Measurements from ENCODE around the gene SPAG6.

SPAG6 gene

GRCh38 chr10:22326145-22326702 is 19.1 kb upstream of the SPAG6 start:
- no peak overlapping the region for H3K27ac ChIP-seq (replicated peaks)
- H3K27me3 ChIP-seq (ENCODE audit: insufficient read depth, poor library complexity, severe bottlenecking), result peaks cover 5% of the 10 kb centered on the region
- no peak overlapping the region for H3K4me3 ChIP-seq (replicated peaks; ENCODE audit: insufficient read depth, low read length)
- no peak for DNase-seq (ENCODE audit: low read depth in 1 of 2, low spot score in 1 of 2)
- TF ChIP-seq REST (IDR thresholded peaks at IDR 0.05; ENCODE audit: insufficient replicate concordance, low read depth), result no peak
- no peak for TF ChIP-seq POLR2AphosphoS5 (IDR thresholded peaks at IDR 0.05; ENCODE audit: low read depth)
- no peak for TF ChIP-seq SPI1 (IDR thresholded peaks at IDR 0.05; ENCODE audit: borderline replicate concordance, low read depth)
- TF ChIP-seq GABPA (IDR thresholded peaks at IDR 0.05; ENCODE audit: low read depth), result no peak
- TF ChIP-seq, protein P1, sequence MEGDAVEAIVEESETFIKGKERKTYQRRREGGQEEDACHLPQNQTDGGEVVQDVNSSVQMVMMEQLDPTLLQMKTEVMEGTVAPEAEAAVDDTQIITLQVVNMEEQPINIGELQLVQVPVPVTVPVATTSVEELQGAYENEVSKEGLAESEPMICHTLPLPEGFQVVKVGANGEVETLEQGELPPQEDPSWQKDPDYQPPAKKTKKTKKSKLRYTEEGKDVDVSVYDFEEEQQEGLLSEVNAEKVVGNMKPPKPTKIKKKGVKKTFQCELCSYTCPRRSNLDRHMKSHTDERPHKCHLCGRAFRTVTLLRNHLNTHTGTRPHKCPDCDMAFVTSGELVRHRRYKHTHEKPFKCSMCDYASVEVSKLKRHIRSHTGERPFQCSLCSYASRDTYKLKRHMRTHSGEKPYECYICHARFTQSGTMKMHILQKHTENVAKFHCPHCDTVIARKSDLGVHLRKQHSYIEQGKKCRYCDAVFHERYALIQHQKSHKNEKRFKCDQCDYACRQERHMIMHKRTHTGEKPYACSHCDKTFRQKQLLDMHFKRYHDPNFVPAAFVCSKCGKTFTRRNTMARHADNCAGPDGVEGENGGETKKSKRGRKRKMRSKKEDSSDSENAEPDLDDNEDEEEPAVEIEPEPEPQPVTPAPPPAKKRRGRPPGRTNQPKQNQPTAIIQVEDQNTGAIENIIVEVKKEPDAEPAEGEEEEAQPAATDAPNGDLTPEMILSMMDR (IDR thresholded peaks at IDR 0.05; ENCODE audit: insufficient read depth, low read length), result no peak

- TF ChIP-seq GABPA (IDR thresholded peaks at IDR 0.05; ENCODE audit: low read depth) (no peak), REST (IDR thresholded peaks at IDR 0.05; ENCODE audit: insufficient replicate concordance, low read depth) (no peak), POLR2AphosphoS5 (IDR thresholded peaks at IDR 0.05; ENCODE audit: low read depth) (no peak), SPI1 (IDR thresholded peaks at IDR 0.05; ENCODE audit: borderline replicate concordance, low read depth) (no peak)
- TF ChIP-seq, protein P1 (IDR thresholded peaks at IDR 0.05; ENCODE audit: insufficient read depth, low read length), result no peak
- no peaks in the 10 kb centered on the region for H3K27me3 ChIP-seq (ENCODE audit: insufficient read depth, poor library complexity, severe bottlenecking)
- H3K4me3 ChIP-seq (replicated peaks; ENCODE audit: insufficient read depth, low read length), result no peak overlapping the region
- no peak overlapping the region for H3K27ac ChIP-seq (replicated peaks)
- no peak for DNase-seq (ENCODE audit: low read depth in 1 of 2, low spot score in 1 of 2)
Observed at GRCh38 chr10:22329150-22329549, 16.1 kb upstream of the SPAG6 start.

- Histone ChIP-seq H3K27ac (replicated peaks) (no peak overlapping the region), H3K4me3 (replicated peaks; ENCODE audit: insufficient read depth, low read length) (no peak overlapping the region), H3K27me3 (ENCODE audit: insufficient read depth, poor library complexity, severe bottlenecking) (peaks cover 14% of the 10 kb centered on the region)
- TF ChIP-seq, protein P1 (IDR thresholded peaks at IDR 0.05; ENCODE audit: insufficient read depth, low read length), result no peak
- no peak for TF ChIP-seq POLR2AphosphoS5 (IDR thresholded peaks at IDR 0.05; ENCODE audit: low read depth)
- no peak for TF ChIP-seq REST (IDR thresholded peaks at IDR 0.05; ENCODE audit: insufficient replicate concordance, low read depth)
- TF ChIP-seq GABPA (IDR thresholded peaks at IDR 0.05; ENCODE audit: low read depth), result no peak
- no peak for TF ChIP-seq SPI1 (IDR thresholded peaks at IDR 0.05; ENCODE audit: borderline replicate concordance, low read depth)
- no peak for DNase-seq (ENCODE audit: low read depth in 1 of 2, low spot score in 1 of 2)
Observed at GRCh38 chr10:22332116-22332692, 13.1 kb upstream of the SPAG6 start.

Data from HL-60 (cell line).